ENCODE results near the gene TMEM179B.
"Not testable (repeated sequence)": the region's sequence is repeated elsewhere in the genome, so short reads cannot be mapped to it uniquely, and the experiment has no call there.

Gene TMEM179B, protein sequence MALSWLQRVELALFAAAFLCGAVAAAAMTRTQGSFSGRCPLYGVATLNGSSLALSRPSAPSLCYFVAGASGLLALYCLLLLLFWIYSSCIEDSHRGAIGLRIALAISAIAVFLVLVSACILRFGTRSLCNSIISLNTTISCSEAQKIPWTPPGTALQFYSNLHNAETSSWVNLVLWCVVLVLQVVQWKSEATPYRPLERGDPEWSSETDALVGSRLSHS

GRCh38 chr11:62787005-62787759, at the start of gene TMEM179B:
TSS of gene TMEM179B (plus strand) at chr11:62787402. CDS start at chr11:62787432, 30 bp downstream.
- DNase-seq = peak; percentile 99

GRCh38 chr11:62747475-62748160, 39.6 kb upstream of the TMEM179B start:
- DNase-seq = no peak

- not testable (repeated sequence) for DNase-seq
These were observed 37.3 kb upstream of the TMEM179B start for GRCh38 chr11:62749931-62750330.

- no peak for DNase-seq
These were observed 34.9 kb upstream of the TMEM179B start for GRCh38 chr11:62752177-62752785.

GRCh38 chr11:62752994-62753735, 34.0 kb upstream of the TMEM179B start:
- DNase-seq = no peak

- peak; percentile 100 for DNase-seq
These were observed 33.2 kb upstream of the TMEM179B start, which contains the start of gene ZBTB3 for GRCh38 chr11:62753736-62754603. TSS of gene ZBTB3 (minus strand) at chr11:62754160. CDS start at chr11:62753664, 496 bp downstream.

- DNase-seq = no peak
These were observed 32.1 kb upstream of the TMEM179B start for GRCh38 chr11:62755086-62755615.

GRCh38 chr11:62757846-62758788, 29.1 kb upstream of the TMEM179B start:
- no peak for DNase-seq

DNA sequence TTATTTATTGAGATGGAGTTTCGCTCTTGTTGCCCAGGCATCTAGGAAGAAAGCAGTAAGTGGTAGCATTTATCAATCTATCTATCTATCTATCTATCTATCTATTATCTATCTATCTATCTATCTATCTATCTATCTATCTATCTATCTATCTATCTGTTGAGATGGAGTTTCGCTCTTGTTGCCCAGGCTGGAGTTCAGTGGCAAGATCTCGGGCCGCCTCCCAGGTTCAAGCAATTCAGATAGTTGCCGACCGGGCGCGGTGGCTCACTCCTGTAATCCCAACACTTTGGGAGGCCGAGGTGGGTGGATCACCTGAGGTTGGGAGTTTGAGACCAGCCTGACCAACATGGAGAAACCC, 26.4 kb upstream of the TMEM179B start:
- peak; percentile 66 for DNase-seq

DNA sequence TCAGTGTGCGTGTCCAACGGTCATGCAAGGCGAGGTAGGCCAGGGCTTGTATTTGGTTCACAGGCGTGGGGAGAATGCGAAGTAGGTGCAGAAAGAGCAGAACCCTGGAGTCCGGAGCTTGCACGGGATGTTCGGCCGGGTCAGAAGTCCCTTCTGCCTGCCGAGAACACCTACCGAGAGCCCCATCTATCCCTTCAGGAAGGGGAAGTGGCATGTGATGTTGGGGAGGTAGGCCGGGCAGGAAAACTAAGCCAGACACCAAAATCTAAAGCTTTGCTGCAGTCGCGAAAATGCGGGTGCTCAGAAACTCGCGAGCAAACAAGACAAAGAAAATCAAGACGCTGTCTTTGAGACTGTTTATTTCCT, 16.4 kb upstream of the TMEM179B start:
- peak; percentile 88 for DNase-seq

GRCh38 chr11:62771144-62772021, 15.8 kb upstream of the TMEM179B start, which contains the start of gene TAF6L:
TSS of gene TAF6L (plus strand) at chr11:62771396. CDS start at chr11:62775784, 4,388 bp downstream.
- DNase-seq = peak; percentile 99

DNA sequence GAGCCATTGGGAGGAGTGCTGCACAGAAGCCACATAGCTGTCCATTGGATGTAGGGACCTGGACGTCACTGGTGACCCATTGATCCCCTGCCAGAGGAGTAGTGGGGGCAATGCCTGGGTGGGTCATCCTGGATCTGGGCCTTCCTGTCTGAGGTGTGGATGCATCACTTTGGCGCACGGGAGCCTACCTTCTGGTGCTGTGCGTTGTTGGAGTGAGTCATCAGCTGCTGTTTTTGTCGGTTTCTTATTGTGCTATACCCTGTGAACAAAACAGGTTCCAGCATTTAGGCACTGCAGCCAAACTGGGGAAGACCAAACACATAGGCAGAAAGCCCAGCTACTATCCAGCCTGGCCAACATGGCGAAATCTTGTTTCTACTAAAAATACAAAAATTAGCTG, 12.8 kb upstream of the TMEM179B start:
- no peak for DNase-seq

DNA sequence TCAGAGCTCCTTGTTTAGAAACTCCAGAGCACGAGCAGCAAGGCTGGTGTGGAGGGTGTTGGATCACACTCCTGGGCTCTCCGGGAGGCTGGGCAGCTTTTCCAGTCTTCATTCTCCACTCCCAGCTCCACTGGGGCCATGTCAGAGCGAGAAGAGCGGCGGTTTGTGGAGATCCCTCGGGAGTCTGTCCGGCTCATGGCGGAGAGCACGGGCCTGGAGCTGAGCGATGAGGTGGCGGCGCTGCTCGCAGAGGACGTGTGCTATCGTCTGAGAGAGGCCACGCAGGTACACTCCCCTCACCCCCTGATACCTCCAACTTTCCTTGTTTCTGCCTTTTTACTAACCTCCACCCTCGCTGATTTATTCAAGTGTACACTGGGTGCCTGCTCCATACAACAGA, 11.6 kb upstream of the TMEM179B start:
- no peak for DNase-seq

GRCh38 chr11:62777389-62777788, 9.8 kb upstream of the TMEM179B start:
- no peak for DNase-seq

GRCh38 chr11:62778441-62778840, 8.8 kb upstream of the TMEM179B start:
- no peak for DNase-seq

- DNase-seq = no peak
These were observed 4.4 kb upstream of the TMEM179B start for GRCh38 chr11:62782753-62783152.

- DNase-seq = peak; percentile 90
These were observed 741 bp upstream of the TMEM179B start for GRCh38 chr11:62786318-62787004.

DNA sequence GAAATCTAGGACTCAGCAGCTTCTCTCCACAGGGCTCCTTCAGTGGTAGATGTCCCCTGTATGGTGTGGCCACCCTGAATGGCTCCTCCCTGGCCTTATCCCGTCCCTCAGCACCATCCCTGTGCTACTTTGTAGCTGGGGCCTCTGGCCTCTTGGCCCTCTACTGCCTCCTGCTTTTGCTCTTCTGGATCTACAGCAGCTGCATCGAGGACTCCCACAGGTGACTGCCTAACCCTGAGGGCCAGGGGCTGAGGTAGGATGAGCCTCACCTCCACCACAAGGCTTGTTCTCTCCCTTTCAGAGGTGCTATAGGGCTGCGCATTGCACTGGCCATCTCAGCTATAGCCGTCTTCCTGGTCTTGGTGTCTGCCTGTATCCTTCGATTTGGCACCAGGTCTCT, 1.8 kb downstream of the TMEM179B start:
- peak; percentile 29 for DNase-seq

Data from NCI-H69 (cell line).